Suppressor macrophage (primary cell): ENCODE results near the gene ATAD3B.
A peak's percentile ranks its signal among the peaks of the same experiment; 100 is the strongest.
"Not testable (repeated sequence)": the region's sequence is repeated elsewhere in the genome, so short reads cannot be mapped to it uniquely, and the experiment has no call there.

Experiments used
- DNase-seq, 4 experiments: peaks; one replicate each; pipeline ENCODE4 v3.0.0-alpha.2; 2020 to 2022

Gene ATAD3B

DNA sequence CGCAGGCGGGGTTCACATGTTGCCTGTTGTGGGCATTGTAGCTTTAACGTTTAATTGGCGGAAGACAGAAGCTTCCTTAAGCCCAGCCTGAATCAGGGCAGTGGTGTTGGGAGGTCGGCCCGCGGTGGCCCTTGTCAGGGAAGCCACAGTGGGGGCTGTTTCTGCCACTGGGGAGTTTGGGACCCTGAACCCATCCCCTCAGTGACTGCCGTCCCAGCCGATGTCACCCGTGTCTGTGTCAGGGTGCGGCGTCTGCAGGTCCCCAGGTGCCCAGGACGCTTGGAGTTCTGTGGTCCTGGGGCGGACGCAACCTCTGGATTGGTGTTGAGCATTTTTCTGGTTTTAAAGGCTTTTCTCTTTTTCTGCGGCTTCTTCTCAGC is 8.9 kb downstream of the ATAD3B start:
- DNase-seq, result not testable (repeated sequence)

DNA sequence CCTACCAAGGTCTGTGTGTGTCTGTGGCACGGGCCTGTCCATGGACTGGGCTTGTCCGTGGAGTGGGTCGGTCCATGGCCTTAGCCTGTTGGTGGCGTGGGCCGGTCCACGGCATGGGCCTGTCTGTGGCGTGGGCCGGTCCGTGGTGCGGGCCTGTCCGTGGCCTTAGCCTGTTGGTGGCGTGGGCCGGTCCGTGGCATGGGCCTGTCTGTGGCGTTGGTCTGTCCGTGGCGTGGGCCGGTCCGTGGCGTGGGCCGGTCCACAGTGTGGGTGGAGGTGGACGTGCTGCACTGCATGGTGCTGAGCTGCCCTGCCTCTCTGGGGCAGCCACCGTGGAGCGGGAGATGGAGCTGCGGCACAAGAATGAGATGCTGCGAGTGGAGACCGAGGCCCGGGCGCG is 10.2 kb downstream of the ATAD3B start:
- DNase-seq, result not testable (repeated sequence)

DNA sequence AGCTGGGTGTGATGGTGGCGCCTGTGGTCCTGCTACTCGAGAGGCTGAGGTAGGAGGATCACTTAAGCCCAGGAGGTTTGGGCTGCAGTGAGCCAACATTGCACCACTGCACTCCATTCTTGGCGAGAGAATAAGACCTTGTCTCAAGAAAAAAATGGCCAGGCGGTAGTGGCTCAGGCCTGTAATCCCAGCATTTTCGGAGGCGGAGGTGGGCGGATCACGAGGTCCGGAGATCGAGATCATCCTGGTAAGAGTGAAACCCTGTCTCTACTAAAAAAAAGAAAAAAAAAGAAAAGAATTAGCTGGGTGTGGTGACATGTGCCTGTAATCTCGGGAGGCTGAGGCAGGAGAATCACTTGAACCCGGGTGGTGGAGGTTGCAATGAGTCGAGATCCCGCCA is 11.3 kb downstream of the ATAD3B start:
- DNase-seq, result peak in 3 of 4 experiments; percentile 27 to 47 (median 35)

DNA sequence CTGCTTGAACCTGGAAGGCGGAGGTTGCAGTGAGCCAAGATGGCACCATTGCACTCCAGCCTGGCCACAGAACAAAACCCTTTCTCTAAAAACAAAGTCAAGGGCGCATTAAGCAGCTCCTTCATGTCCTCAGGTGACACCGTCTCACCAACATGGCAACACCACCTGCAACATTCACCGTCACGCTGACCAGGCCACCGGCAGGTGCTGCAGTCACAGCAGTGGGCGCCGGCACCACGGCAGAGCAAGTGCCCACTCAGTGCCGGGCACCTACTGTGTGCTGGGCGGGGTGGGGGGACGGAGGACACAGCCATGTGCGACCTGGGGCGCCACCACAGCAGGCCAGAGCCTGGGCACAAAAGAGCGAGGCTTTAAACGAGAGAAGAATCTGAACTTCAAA is 12.1 kb downstream of the ATAD3B start:
- no peak for DNase-seq

DNA sequence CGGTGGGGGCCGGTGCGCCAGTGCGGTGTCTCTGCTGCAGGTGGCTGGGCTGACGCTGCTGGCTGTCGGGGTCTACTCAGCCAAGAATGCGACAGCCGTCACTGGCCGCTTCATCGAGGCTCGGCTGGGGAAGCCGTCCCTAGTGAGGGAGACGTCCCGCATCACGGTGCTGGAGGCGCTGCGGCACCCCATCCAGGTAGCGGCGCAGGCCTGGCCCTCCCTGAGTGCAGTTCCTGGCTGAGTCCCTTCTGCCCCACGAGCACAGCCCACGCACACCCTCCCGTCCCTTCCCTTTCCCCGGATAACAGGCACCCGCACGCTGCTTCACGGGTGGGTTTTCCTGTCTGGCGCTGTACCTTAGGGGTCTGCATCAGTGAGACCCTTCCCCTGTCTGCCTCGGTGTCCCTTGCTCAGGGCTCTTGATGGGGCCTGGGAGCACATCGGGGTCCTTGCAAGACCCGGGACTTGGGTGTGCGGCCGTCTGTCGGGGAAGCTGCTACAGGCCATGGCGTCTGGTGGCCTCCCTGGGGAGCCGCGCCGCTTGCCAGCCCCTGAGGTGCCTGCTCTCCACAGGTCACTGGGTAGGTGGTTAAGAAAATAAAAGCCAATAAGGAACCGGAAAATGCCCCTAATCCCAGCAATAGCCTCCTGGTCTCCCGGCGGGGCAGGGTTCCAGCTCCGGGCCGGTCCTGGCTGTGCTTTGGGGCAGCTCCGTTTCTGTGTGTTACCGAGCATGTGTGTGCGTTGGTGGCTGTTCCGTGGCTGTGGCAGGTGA is 13.6 kb downstream of the ATAD3B start:
- DNase-seq, result not testable (repeated sequence)

DNA sequence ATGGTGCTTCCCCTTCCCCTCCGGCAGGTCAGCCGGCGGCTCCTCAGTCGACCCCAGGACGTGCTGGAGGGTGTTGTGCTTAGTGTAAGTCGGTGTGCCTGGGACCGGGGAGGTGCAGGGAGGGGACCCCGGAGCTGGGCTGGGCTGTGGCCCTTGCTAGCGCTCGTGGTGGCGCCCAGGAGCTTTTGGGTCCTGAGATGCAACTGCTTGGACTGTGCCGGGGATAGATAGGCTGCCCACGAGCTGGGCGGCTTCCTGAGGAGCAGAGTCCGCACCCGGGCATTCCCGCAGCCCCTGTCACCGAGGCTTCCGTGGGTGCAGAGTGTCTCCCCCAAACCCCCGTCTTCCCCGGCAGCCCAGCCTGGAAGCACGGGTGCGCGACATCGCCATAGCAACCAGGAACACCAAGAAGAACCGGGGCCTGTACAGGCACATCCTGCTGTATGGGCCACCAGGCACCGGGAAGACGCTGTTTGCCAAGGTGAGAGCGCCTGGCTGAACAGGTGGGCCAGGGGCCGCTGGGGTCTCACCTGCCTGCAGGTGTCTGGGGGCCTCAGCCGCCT is 14.3 kb downstream of the ATAD3B start:
- DNase-seq, result not testable (repeated sequence)

DNA sequence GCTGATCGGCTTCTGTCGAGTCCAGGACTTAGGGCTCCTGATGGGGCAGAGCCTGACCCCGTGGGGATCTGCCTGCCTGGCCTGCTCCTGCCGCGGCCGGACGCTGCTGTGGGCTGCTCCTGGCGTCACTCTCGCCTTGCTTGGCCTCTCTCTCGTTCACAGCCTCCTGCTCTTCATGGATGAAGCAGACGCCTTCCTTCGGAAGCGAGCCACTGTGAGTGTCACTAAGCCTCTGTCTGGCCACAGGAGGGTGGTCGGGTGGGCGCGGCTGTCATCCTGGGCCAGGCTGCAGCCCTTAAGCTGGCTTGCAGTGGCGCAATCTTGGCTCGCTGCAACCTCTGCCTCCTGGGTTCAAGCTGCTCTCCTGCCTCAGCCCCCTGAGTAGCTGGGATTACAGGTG is 16.1 kb downstream of the ATAD3B start:
- no peak for DNase-seq

DNA sequence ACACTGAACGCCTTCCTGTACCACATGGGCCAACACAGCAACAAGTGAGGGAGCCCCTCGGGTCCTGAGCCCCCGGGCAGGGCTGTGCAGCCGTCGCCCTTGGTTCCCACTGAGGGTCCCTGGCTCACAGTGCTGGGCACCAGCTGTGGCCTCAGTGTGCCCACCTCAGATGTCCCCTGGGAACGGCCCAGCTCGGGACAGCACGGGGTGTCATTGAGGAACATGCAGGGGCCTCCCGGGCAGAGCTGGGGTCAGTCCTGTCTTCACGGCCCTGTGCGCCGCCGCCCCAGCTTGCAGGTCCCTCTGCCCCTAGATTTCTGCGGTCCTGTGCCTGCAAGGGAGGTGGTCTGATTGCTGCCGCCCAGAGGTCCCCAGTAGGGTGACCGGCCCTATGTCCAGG is 17.7 kb downstream of the ATAD3B start:
- no peak for DNase-seq

DNA sequence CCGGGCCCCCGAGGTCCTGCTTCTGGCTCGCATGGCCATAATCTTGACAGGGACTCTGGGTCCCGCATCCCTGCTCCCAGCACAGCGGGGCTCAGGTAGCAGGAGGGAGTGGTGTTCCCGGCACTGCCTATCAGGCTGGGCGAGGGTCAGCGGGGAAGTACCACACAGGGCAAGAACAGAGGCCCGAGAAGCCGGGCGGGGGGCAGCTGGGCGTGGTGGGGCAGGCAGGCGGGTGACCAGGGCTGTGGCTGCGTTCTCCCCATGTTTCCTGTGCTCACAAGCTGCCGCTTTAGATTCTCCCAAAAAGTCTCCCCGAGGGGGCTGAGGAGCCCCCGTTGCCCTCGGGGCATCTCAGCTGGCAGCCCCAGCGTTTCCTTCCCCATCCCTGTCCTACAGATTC is 18.3 kb downstream of the ATAD3B start:
- DNase-seq, result no peak

DNA sequence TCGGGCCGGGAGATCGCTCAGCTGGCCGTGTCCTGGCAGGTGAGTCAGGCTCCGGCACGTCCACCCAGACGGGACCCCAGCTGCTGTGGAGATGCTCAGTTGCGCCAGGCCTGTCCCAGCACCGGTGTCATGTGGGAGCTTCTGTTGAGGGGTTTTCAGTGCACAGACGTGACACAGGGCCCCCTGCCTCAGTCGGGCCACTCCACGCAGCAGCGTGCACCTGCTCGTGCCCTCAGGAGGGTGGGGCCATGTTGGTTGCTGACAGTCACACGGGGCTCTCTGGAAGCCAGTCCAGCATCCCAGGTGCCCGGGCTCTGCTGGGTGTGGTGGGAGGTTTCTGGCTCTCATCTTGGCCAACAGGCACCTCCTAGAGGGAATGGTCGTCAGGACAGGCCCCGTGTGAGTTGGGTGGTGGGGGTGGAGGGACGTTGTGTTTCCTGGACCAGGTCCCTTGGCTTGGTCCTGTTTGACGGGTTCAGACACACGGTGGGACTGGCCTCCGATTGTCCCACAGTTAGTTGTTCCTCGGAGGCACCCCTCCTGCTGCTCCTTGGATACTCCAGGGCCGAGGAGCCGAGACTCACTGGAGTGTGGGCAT is 19.2 kb downstream of the ATAD3B start:
- DNase-seq, result no peak

DNA sequence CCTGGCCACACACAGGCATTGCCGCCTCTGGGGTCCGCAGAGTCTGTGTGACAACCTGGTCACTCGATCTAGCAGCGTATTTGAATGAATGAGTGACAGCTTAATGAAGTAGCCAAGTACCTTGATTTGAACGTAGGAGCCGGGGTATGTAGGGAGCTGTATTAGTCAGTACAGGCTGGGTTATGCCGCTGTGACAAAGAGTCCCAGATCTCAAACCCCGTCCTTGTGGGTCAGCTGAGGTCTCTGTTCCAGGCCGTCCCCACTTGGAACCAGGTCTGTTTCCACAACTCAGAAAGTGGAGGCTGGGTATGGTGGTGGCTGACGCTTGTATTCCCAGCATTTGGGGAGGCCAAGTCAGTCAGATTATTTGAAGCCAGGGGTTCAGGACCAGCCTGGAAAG is 20.0 kb downstream of the ATAD3B start:
- no peak for DNase-seq

DNA sequence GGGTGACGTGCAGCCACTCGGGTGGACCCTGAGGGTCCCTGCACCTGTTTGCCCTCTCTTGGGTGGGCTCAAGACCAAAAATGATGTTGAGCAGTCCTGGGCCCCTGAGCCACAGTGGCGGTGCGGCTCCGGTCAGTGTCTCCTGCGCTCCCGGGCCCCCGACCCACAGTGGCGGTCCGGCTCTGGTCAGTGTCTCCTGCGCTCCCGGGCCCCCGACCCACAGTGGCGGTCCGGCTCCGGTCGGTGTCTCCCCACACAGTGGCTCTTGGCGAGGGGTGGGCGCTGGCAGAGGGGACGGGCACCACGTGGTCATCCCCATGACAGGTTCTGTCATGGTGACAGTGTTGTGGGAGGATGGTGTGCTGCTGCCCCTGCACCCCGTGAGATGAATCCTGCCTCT is 22.7 kb downstream of the ATAD3B start:
- DNase-seq, result not testable (repeated sequence)

DNA sequence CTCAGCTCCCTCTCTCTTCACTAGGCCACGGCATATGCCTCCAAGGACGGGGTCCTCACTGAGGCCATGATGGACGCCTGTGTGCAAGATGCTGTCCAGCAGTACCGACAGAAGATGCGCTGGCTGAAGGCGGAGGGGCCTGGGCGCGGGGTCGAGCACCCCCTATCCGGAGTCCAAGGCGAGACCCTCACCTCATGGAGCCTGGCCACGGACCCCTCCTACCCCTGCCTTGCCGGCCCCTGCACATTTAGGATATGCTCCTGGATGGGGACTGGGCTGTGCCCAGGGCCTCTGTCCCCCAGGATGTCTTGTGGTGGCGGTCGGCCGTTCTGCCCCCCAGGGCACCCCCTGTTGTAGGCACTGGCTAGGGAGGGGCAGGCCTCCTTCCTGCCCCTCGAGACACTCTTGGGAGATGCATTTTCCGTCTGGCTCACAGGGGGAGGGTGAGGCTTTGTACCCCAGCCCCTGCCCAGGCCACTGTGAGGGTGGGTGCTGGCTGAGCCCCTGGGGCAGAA is 24.0 kb downstream of the ATAD3B start:
- not testable (repeated sequence) for DNase-seq

DNA sequence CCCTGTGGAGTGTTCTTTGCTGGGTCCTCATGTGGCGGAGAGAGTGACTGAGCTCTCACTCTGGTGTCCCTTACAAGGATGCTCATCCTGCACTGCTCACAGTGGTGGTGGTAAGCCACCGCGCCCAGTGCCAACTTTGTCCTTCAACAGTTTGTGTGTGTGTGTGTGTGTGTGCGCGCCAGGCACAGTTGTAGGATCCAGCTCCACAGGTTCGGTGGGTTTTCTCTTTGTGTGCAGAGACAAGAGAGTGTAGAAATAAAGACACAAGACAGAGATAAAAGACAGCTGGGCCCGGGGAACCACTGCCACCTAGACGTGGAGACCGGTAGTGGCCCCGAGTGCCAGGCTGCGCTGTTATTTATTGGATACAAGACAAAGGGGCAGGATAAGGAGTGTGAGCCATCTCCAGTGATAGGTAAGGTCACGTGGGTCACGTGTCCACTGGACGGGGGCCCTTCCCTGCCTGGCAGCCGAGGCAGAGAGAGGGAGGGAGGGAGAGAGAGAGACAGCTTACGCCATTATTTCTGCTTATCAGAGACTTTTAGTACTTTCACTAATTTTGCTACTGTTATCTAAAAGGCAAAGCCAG is 33.3 kb downstream of the ATAD3B start:
- DNase-seq, result peak; percentile 61 to 81 (median 65)

DNA sequence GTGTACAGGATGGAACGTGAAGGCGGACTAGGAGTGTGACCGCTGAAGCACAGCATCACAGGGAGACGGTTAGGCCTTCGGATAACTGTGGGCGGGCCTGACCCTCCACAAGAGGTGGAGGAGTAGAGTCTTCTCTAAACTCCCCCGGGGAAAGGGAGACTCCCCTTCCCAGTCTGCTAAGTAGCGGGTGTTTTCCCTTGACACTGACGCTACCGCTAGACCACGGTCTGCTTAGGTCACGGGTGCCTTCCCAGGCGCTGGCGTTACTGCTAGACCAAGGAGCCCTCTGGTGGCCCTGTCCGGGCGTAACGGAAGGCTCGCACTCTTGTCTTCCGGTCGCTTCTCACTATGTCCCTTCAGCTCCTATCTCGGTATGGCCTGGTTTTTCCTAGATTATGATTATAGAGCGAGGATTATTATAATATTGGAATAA is 33.8 kb downstream of the ATAD3B start:
- DNase-seq, result peak; percentile 11 to 63 (median 58)

DNA sequence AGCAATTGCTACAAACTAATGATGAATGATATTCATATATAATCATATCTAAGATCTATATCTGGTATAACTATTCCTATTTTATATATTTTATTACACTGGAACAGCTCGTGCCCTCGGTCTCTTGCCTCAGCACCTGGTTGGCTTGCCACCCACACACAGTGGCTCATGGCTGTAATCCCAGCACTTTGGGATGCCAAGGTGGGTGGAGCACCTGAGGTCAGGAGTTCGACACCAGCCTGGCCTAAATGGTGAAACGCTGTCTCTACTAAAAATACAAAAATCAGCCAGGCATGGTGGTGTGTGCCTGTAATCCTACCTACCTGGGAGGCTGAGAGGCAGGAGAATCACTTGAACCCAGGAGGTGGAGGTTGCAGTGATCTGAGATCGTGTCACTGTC is 34.2 kb downstream of the ATAD3B start:
- not testable (repeated sequence) for DNase-seq

DNA sequence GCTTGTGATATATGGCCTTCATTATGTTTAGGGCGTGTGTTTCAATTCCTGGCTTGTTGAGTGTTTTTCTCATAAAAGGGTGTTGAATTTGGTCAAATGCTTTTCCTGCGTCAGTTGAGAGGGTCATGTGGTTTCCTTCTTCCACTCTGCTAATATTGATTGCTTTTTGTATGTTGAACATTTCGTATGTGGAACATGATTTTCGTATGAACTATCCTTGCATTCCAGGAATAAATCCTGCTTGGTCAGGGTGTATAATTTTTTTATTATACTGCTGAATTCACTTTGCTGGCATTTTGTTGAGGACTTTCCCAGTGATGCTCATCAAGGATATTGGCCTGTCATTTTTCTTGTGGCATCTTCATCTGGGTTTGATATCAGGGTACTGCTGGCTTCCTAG is 35.7 kb downstream of the ATAD3B start:
- no peak for DNase-seq

DNA sequence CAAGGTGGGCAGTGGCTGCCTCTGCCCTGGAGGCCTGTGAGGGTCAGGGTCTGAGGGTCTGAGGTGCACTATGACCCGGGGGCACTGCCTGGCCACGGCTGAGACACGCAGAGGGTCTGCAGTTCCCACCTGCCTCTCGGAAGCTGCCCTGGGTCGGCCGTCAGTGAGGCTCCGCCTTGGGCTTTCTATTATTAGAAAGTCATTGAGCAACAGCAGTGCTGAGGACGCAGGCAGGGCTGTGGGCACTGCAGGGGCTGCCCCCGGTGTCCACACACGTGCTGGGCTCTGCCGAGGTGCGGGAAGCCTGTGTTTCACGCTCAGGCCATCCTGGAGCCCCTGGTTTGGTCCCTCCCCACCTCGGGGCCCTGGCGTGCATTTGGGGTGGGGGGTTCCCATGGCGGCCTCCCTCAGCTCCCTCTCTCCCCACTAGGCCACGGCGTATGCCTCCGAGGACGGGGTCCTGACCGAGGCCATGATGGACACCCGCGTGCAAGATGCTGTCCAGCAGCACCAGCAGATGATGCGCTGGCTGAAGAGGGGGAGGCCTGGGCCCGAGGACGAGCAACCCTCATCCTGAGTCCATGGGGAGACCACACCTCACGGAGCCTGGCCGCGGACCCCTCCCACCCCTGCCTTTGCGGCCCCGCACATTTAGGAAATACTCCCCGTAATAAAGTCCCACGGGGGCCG is 37.4 kb downstream of the ATAD3B start:
- DNase-seq, result not testable (repeated sequence)

DNA sequence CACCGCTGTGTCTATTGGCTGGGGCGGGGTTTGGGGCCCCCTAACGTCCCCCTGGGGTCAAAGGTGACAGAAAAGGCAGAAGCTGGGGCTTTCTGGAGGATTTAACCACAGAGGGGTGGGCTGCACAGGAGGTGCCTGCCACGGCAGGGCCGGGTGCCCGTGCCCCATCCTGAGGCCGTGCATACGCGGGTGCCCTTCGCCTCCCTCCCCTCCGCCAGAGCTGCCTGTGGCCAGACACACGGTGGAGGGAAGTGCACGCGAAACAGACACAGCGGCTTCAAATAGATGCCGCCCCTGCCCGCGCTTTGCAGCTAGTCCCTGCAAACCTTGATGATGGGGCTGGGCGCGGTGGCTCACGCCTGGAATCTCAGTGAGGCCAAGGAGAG is 37.9 kb downstream of the ATAD3B start:
- DNase-seq, result not testable (repeated sequence)

DNA sequence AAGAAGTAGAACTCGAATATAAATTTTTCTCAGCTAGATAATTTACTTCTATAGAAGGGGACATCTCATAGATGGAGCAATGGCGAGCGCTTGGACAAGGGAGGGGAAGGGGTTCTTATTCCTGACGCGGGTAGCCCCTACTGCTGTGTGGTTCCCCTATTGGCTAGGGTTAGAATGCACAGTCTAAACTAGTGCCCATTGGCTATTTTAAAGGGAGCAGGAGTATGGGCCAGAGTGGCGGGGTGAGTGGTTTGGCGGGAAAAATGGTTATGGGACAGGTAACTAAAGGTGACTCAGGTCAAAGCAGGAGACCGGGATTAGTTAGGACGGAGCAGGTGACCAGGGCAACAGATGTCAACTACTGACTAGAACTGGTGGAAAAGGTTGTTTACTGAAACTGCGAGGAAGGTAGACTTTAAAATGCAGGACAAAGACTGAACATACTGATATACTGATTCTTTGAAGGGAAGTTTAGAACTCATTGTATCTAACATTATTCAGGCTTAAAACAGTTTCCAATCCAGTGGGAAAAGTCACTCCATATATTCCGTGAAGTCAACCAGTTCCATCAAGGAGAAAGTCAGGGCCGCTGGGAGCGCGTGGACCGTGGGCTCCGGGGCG is 39.5 kb downstream of the ATAD3B start:
- DNase-seq, result peak; percentile 11 to 48 (median 18)

DNA sequence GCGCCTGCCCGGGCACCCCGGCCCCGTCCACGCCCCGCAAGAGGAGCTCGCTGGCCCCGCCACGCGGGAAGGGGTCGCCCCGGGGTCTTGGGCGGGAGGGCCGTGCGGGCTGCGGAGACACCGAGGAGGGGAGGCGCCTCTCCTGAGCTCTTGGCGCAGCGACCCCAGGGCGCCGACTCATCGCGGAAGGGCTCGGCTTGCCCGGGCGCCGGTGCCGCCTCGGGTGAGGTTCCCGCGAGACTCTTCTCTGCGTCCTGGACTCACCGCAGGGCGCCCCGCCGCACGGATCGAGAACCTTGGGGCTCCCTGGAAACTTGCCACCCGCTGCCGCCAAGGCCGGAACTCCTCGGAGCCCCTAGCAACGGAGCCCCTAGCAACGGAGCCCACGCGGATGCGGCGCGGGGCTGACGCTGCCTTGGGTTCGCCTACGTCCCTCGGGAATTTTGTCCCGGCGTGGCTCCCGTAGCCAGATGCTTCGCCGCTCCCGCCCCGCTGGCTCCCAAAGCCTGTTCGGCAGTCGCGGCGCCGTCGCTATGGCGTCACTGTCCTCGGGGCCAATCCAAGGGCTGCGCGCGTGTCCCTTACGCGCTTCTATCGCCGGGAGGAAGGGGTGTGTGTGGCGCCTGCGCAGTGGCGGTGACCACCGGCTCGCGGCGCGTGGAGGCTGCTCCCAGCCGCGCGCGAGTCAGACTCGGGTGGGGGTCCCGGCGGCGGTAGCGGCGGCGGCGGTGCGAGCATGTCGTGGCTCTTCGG is 40.1 kb downstream of the ATAD3B start, which contains the start of gene ATAD3A:
Gene ATAD3A (plus strand): TSS at position 630 of the 753 bp plus-strand sequence. CDS start 107 bp downstream, at position 737.
- peak; percentile 99 to 100 (median 99) for DNase-seq
